ENCODE results near the gene BHLHE41. TPM values are rescaled to one million over a fixed set of nuclear protein-coding genes. Genes with fewer than 3 reads are reported as not detected.

BHLHE41 gene
- polyA plus RNA-seq, 1 donor (not counting 4 experiments of a cell fraction or from before 2014, with no cell fraction given), result 1.4 TPM

DNA sequence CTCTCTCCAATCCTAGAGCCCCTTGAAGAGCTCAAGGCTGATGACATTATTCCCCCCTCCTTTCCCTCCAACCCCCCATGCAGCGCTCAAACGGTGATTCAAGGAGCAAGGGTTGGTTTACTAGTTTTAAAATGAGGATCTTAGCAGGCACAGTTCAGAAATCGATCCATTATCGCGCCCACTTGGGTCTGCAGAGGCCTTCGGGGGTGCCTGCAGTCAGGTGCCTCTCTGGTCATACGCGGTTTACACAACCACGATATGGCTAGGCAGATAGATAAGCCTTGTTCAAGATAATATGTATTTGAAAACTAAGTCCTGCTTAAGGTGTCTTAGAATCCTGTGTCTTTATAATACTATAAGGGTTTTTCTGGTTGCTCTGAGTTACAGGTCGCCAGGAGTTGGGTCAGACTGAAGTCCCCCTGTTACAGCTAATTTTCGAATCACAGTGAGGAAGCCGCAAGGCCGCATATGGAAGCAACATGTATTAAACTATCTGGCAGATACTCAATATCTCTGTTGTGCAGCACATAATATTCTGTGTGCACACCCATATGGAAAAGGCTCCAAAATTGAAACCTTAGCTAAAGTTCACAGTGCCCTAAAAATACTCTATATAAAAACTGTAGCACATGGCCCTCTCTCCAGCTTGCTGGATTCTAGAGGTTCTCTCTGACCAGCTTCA, 10.0 kb downstream of the BHLHE41 start:
- H3K27ac ChIP-seq (ENCODE audit: control insufficient read depth, insufficient read depth, low read length), result peak overlapping the region; percentile 74
- peak overlapping the region; percentile 82 for H3K9ac ChIP-seq (ENCODE audit: control insufficient read depth, extremely low read depth, insufficient read depth, low read length)
- FAIRE-seq (no peak), DNase-seq (ENCODE audit: low read depth, low spot score) (no peak)
- no peaks in the 10 kb centered on the region for H3K9me1 ChIP-seq (ENCODE audit: control insufficient read depth, extremely low read depth, insufficient read depth, low read length)
- no peaks in the 10 kb centered on the region for H3K79me2 ChIP-seq (ENCODE audit: control insufficient read depth, insufficient read depth, low read length)
- peaks cover 27% of the 10 kb centered on the region for H3K4me1 ChIP-seq (ENCODE audit: control insufficient read depth, extremely low read depth, insufficient read depth, low read length)
- TF ChIP-seq, protein P1, sequence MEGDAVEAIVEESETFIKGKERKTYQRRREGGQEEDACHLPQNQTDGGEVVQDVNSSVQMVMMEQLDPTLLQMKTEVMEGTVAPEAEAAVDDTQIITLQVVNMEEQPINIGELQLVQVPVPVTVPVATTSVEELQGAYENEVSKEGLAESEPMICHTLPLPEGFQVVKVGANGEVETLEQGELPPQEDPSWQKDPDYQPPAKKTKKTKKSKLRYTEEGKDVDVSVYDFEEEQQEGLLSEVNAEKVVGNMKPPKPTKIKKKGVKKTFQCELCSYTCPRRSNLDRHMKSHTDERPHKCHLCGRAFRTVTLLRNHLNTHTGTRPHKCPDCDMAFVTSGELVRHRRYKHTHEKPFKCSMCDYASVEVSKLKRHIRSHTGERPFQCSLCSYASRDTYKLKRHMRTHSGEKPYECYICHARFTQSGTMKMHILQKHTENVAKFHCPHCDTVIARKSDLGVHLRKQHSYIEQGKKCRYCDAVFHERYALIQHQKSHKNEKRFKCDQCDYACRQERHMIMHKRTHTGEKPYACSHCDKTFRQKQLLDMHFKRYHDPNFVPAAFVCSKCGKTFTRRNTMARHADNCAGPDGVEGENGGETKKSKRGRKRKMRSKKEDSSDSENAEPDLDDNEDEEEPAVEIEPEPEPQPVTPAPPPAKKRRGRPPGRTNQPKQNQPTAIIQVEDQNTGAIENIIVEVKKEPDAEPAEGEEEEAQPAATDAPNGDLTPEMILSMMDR (optimal IDR thresholded peaks at IDR 0.05 in 1 of 3, IDR thresholded peaks at IDR 0.05 in 1 of 3, conservative IDR thresholded peaks at IDR 0.05 in 1 of 3; ENCODE audit: extremely low read depth in 1 of 3, insufficient read depth in 2 of 3, low read length in 3 of 3), result no peak
- TF ChIP-seq EZH2 (IDR thresholded peaks at IDR 0.05; ENCODE audit: low read length), result no peak
- dilution Hi-C loops (cut with MboI; ENCODE audit: extremely low pct_ligation_motif_present, low sequenced_read_pairs), result no loop called here
- H3K9me3 ChIP-seq (ENCODE audit: control insufficient read depth, low read depth, low read length), result no peaks in the 10 kb centered on the region
- H3K27me3 ChIP-seq (ENCODE audit: control insufficient read depth, extremely low read depth, insufficient read depth, low read length), result no peaks in the 10 kb centered on the region
- peak overlapping the region; percentile 92 for H3K4me2 ChIP-seq (ENCODE audit: control insufficient read depth, extremely low read depth, insufficient read depth, low read depth, low read length)
- peak overlapping the region; percentile 60 for H2AFZ ChIP-seq (ENCODE audit: control insufficient read depth, low read length)
- peak overlapping the region in 2 of 3 experiments; percentile 64 to 70 for H3K4me3 ChIP-seq (ENCODE audit: control insufficient read depth in 2 of 3, extremely low read depth in 1 of 3, insufficient read depth in 2 of 3, low read depth in 1 of 3, low read length in 3 of 3)
- no peaks in the 10 kb centered on the region for H4K20me1 ChIP-seq (ENCODE audit: control insufficient read depth, extremely low read depth, insufficient read depth, low read length)
- no peaks in the 10 kb centered on the region for H3K36me3 ChIP-seq (ENCODE audit: control insufficient read depth in 2 of 2, extremely low read depth in 1 of 2, insufficient read depth in 2 of 2, low read length in 2 of 2)

DNA sequence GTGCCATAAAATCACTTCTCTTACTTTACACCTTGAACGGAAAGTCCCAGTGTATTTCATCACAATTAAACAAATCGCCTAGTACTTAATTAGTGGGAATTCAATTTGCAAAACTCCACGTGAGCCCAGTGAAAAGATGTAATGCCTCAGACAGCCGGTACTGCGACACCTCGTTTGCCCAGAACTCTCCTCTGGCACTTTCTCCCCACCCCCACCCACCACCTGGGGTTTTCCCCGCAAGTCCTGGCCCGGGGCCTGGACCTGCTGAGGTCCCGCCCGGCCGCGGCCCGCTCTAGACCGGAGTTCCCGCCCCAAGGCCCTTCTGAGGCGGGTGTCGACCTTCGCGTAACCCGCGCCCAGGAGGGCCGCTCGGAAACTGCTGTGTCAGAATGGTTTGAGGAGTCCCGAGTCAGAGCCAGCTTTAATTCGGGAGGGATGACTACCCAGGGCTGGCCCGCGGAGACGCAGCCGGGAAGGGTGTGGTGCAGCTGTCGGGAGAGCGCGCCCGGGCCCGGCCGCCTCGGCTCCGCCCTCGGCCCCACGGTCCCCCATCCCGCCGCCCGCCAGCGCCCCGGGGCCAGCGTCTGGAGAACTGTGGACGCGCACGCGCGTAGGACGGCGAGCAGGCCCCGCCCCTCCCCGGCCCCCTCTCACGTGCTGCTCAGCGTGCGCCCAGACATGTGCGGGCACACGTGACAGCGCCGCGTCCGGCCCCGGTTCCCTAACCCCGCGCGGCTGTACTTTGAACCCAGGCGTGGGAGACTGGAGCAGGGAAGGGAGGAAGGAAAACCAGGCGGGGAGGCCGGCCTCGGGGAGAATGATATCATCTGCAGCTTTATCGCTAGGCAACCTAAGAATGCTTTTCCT, 10.8 kb downstream of the BHLHE41 start:
- peak overlapping the region; percentile 82 for H3K9ac ChIP-seq (ENCODE audit: control insufficient read depth, extremely low read depth, insufficient read depth, low read length)
- peak; percentile 50 for DNase-seq (ENCODE audit: low read depth, low spot score)

More for the DNA sequence above, 10.8 kb downstream of the BHLHE41 start:
- TF ChIP-seq EZH2 (IDR thresholded peaks at IDR 0.05; ENCODE audit: low read length), result no peak
- TF ChIP-seq, protein P1 (optimal IDR thresholded peaks at IDR 0.05 in 1 of 3, IDR thresholded peaks at IDR 0.05 in 1 of 3, conservative IDR thresholded peaks at IDR 0.05 in 1 of 3; ENCODE audit: extremely low read depth in 1 of 3, insufficient read depth in 2 of 3, low read length in 3 of 3), result peak; percentile 29 to 48 (median 41)
- H3K4me3 ChIP-seq (ENCODE audit: control insufficient read depth in 2 of 3, extremely low read depth in 1 of 3, insufficient read depth in 2 of 3, low read depth in 1 of 3, low read length in 3 of 3), result peak overlapping the region; percentile 38 to 70 (median 64)
- FAIRE-seq, result no peak
- H3K4me1 ChIP-seq (ENCODE audit: control insufficient read depth, extremely low read depth, insufficient read depth, low read length), result peaks cover 27% of the 10 kb centered on the region
- H3K27me3 ChIP-seq (ENCODE audit: control insufficient read depth, extremely low read depth, insufficient read depth, low read length), result no peaks in the 10 kb centered on the region
- no peaks in the 10 kb centered on the region for H3K9me1 ChIP-seq (ENCODE audit: control insufficient read depth, extremely low read depth, insufficient read depth, low read length)
- H3K4me2 ChIP-seq (ENCODE audit: control insufficient read depth, extremely low read depth, insufficient read depth, low read depth, low read length), result peak overlapping the region; percentile 92
- H2AFZ ChIP-seq (ENCODE audit: control insufficient read depth, low read length), result peak overlapping the region; percentile 64
- dilution Hi-C loops (cut with MboI; ENCODE audit: extremely low pct_ligation_motif_present, low sequenced_read_pairs), result no loop called here
- H3K36me3 ChIP-seq (ENCODE audit: control insufficient read depth in 2 of 2, extremely low read depth in 1 of 2, insufficient read depth in 2 of 2, low read length in 2 of 2), result no peaks in the 10 kb centered on the region
- H3K79me2 ChIP-seq (ENCODE audit: control insufficient read depth, insufficient read depth, low read length), result no peaks in the 10 kb centered on the region
- no peaks in the 10 kb centered on the region for H4K20me1 ChIP-seq (ENCODE audit: control insufficient read depth, extremely low read depth, insufficient read depth, low read length)
- H3K9me3 ChIP-seq (ENCODE audit: control insufficient read depth, low read depth, low read length), result no peaks in the 10 kb centered on the region
- peak overlapping the region; percentile 74 for H3K27ac ChIP-seq (ENCODE audit: control insufficient read depth, insufficient read depth, low read length)
